HG03442 (cell line): Measurements from ENCODE around the gene UQCRQ.

ENCODE experiments used
- ATAC-seq: cut with Tn5 transposase; IDR thresholded peaks from one replicate; pipeline ENCODE4 v1.9.1; 2021; ENCODE audit warnings: mild to moderate bottlenecking, moderate library complexity; ENCODE audit not compliant: unreplicated experiment

The UQCRQ gene

DNA sequence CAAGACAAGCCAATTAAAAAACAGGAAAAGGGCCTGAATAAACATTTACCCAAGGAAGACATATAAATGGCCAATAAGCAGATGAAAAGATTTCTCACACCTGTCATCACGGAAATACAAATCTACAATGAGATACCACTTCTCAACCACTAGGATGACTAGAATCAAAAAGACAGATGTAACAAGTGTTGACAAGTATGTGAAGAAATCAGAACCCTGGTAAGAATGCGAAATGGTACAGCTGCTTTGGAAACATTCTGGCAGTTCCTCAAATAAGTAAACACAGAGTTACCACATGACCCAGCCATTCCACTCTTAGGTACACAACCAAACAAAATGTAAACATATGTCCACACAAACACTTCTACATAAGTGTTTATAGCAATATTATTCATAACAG is 39.5 kb downstream of the UQCRQ start:
- ATAC-seq: no peak

DNA sequence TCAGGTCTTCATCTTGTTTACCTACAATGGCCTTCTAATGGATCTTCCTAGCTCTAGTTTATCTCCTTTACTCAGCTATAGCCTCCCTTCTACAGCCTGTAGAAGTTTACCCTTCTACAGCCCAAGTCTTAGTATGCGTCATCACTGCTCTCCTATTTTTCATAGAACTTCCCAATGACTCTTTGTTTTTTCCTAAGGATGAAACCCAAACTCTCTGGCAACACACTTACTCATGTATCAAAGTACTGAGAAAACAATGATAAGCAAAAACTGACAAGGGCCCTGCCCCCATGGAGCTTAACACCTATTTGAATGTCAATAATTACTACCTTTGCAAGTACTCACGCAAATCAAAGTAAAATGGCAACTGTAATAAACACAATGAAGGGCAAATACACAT is 40.7 kb downstream of the UQCRQ start:
- no peak for ATAC-seq

DNA sequence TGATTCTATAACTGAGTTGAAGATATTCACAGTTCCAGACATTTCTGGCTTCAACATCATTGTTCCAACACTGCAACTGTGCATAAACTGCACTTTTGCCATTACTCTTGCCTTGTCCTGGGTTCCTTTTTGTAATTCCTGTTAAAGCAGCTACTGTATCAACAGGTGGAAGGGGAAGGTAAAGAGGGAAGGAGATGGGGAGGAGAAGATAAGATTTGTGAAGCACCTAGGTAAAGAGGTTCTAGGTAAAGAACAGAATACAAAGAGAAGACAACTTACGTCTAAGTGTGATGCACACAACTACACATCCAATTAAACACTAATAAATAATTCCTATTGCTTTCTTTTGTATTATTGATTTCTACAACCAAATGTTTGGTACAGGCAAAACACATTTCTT is 43.3 kb downstream of the UQCRQ start:
- no peak for ATAC-seq

DNA sequence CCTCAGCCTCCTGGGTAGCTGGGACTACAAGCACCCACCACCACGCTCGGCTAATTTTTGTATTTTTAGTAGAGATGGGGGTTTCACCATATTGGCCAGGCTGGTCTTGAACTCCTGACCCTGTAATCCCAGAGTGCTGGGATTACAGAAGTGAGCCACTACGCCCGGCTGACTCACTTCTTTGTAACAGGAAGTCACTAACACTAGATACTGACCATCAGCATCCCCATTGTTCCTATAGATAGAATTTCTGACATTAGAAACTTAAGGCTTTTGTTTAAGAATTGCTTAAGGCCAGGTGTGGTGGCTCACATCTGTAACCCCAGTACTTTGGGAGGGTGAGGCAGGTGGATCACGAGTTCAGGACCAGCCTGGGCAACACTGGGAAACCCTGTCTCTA is 49.2 kb downstream of the UQCRQ start:
- no peak for ATAC-seq

DNA sequence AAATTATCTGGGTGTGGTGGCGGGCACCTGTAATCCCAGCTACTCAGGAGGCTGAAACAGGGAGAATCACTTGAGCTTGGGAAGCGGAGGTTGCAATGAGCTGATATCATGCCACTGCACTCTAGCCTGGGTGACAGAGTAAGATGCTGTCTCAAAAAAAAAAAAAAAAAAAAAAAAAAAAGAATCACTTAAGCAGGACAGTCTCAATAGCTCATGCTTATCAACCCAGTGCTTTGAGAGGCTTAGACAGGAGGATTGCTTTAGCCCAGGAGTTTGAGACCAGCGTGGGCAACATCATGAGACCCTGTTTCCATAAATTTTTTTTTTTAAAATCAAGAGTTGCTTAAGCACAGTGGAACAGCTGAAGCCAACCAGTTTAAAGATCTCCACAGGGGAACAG is 49.6 kb downstream of the UQCRQ start:
- no peak for ATAC-seq
